SK-N-MC (cell line): ENCODE data around the gene TNIK.

ENCODE experiments used
- EZH2 ChIP-seq: fragments of 200-600 bp; sonication (generic); IDR thresholded peaks from one replicate; pipeline ENCODE4 v1.6.1; 2017; ENCODE audit warnings: antibody characterized with exemption
- FOXP2 ChIP-seq: optimal IDR thresholded peaks from 2 replicates; pipeline ENCODE3; 2011; ENCODE audit warnings: mild to moderate bottlenecking, moderate library complexity; ENCODE audit not compliant: insufficient read depth; ENCODE audit errors: extremely low read length, control extremely low read depth
- POLR2AphosphoS5 ChIP-seq: IDR thresholded peaks from 2 replicates; pipeline ENCODE4 v1.6.1; 2012; ENCODE audit warnings: mild to moderate bottlenecking, low read depth, low read length, borderline replicate concordance

- TF ChIP-seq EZH2: no peak
- no peak for TF ChIP-seq POLR2AphosphoS5
- no peak for TF ChIP-seq FOXP2
Measured at GRCh38 chr3:171227828-171228227, 232.4 kb downstream of the TNIK start.
